GM08714 (cell line): ENCODE data around the gene CAMK4.

Experiments used
- H3K4me3 ChIP-seq: fragments of 200-500 bp; sonication (Bioruptor generic); 2 replicates; pipeline ENCODE4 v1.5.1; 2014; ENCODE audit warnings: mild to moderate bottlenecking, low read length, inconsistent platforms
- ZNF274 ChIP-seq: IDR thresholded peaks from 2 replicates; pipeline ENCODE4 v1.6.1; 2012; ENCODE audit warnings: mild to moderate bottlenecking, low read depth, low read length

CAMK4 gene

DNA sequence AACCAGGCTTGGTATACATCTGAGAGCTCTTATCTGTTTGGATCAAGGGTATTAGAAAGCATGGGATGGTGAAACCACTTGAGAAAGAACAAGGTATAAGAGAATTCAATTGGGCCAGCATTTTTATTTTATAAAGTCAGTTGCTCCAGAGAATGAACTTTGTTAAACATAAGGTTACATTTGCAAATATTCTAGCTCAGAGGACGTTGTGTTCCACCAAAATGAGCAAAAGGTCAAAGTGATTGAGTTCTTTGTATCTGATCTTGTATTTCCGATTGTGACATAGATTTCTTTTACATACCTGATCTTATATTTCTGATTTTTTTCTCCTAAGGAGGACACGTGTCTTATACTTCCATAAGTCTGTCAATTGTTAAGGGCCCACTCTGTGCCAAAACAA, 296.7 kb downstream of the CAMK4 start:
- no peak for TF ChIP-seq ZNF274
- H3K4me3 ChIP-seq = no peak overlapping the region

DNA sequence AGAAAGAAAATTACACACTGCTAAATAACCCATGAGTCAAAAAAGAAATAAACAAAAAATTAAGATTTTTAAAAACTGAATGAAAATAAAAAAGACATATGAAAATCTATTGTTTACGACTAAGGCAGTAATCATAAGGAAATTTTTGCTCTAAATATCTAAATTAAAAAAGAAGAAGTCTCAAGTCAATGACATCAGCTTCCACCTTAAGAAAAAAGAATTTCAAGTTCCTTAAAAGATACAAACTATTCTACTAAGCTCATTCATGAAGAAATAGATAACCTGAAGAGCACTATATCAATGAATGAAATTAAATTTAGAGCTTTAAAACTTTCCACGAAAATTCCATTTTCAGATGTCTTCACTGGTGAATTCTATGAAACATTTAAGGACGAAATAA, 303.9 kb downstream of the CAMK4 start:
- no peak overlapping the region for H3K4me3 ChIP-seq
- no peak for TF ChIP-seq ZNF274

- no peak for TF ChIP-seq ZNF274
- no peak overlapping the region for H3K4me3 ChIP-seq
Measured at GRCh38 chr5:111530298-111530740, 306.1 kb downstream of the CAMK4 start.

DNA sequence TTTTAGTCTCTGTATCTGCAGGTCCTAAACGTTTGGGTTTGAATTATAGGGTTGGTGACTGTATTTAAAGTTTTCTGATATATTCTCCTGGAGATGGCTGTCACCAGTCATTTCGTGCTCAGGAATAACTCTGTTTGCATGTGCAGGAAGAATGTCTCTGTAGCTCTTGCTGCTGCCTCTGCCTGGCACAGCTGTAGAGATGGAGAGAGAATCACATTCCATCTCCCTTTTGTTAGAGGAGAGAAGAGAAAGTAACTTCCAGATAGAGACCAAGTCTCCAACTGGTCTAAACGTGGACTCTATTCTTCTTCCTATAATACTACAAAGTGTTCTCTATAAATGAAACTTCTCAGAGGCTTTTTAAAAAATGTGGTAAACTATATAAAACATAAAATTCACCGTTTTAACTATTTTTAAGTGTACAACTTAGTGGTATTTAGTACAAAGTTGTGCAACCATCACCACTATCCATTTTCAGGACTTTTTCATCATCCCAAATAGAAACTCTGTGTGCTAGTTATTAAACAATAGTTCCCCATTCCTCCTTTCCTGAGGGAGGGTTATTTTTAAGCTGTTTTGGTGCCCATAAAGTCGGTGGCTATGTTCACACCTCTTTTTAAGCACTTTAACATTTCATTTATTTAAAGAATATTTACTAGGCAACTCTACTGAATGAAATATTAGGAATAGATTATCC, 308.9 kb downstream of the CAMK4 start:
- H3K4me3 ChIP-seq = no peak overlapping the region
- TF ChIP-seq ZNF274 = no peak

GRCh38 chr5:111535879-111536549, 311.8 kb downstream of the CAMK4 start:
- H3K4me3 ChIP-seq = no peak overlapping the region
- TF ChIP-seq ZNF274 = no peak

- no peak for TF ChIP-seq ZNF274
- no peak overlapping the region for H3K4me3 ChIP-seq
Measured at GRCh38 chr5:111537141-111538024, 313.2 kb downstream of the CAMK4 start.
